GM12892 (cell line): Measurements from ENCODE around the gene TRPM3.

Experiments
- POLR2A ChIP-seq: IDR thresholded peaks from 2 replicates; pipeline ENCODE4 v1.6.1; 2011; ENCODE audit warnings: low read depth, low read length, control low read depth
- POLR2AphosphoS5 ChIP-seq: IDR thresholded peaks from 2 replicates; pipeline ENCODE4 v1.6.1; 2011; ENCODE audit warnings: low read depth, low read length, control low read depth
- TAF1 ChIP-seq: IDR thresholded peaks from 2 replicates; pipeline ENCODE4 v1.6.1; 2011; ENCODE audit warnings: low read depth, mild to moderate bottlenecking, control low read depth, low read length, borderline replicate concordance

- TF ChIP-seq POLR2A (no peak), POLR2AphosphoS5 (no peak), TAF1 (no peak)
These were observed 200.3 kb downstream of the TRPM3 start for GRCh38 chr9:70921136-70921535.
